OCI-LY7 (cell line): ENCODE measurements around the gene PDE4A. TPM values are rescaled to one million over a fixed set of nuclear protein-coding genes. Genes with fewer than 3 reads are reported as not detected.

Experiments
- BruUV-seq: library from RNA; stranded (reverse); fragments of 400-500 nt; replicated peaks from 2 replicates; lab custom pipeline; 2021; lab: Mats Ljungman, UMichigan
- CTCF ChIA-PET: fragments of 300-600 bp; sonication (Branson Sonifier 250); formaldehyde crosslinking; loops from one replicate; lab custom pipeline; 2022; ENCODE audit warnings: antibody characterized with exemption; ENCODE audit not compliant: unreplicated experiment; lab: Charles Lee
- POLR2A ChIA-PET: fragments of 300-600 bp; sonication (Branson Sonifier 250); formaldehyde crosslinking; loops from one replicate; lab custom pipeline; 2022; ENCODE audit warnings: antibody characterized with exemption; lab: Charles Lee
- DNase-seq: peaks from one replicate; pipeline ENCODE4 v3.0.0-alpha.2; 2015; ENCODE audit warnings: low spot score
- H2AFZ ChIP-seq: fragments of 200-600 bp; sonication (generic), shearing (Covaris generic); 2 replicates; pipeline ENCODE4 v1.6.1; 2014; ENCODE audit warnings: mild to moderate bottlenecking, antibody characterized with exemption, low read length, moderate library complexity
- H3K27ac ChIP-seq: fragments of 200-600 bp; sonication (generic); 2 replicates; pipeline ENCODE4 v1.5.1; 2014; ENCODE audit warnings: mixed run types, low read depth, mild to moderate bottlenecking, moderate library complexity, low read length, inconsistent platforms; ENCODE audit not compliant: poor library complexity, severe bottlenecking
- H3K36me3 ChIP-seq: fragments of 200-600 bp; sonication (generic); 2 replicates; pipeline ENCODE4 v1.6.1; 2014; ENCODE audit warnings: mild to moderate bottlenecking, antibody characterized with exemption, low read length, moderate library complexity, mixed read lengths; ENCODE audit not compliant: insufficient read depth
- H3K4me1 ChIP-seq: fragments of 200-600 bp; sonication (generic); 2 replicates; pipeline ENCODE4 v1.5.1; 2014; ENCODE audit warnings: mild to moderate bottlenecking, low read length; ENCODE audit not compliant: insufficient read depth, poor library complexity, severe bottlenecking
- H3K4me2 ChIP-seq: fragments of 200-600 bp; sonication (generic); 2 replicates; pipeline ENCODE4 v1.6.1; 2014; ENCODE audit warnings: mild to moderate bottlenecking, low read length
- H3K4me3 ChIP-seq: fragments of 200-600 bp; sonication (generic); 2 replicates; pipeline ENCODE4 v1.5.1; 2014; ENCODE audit warnings: mild to moderate bottlenecking, low read depth, low read length; ENCODE audit not compliant: poor library complexity, severe bottlenecking
- H3K79me2 ChIP-seq: fragments of 200-600 bp; sonication (generic); 2 replicates; pipeline ENCODE4 v1.6.1; 2016; ENCODE audit warnings: low read depth, mild to moderate bottlenecking, low read length, moderate library complexity, mixed read lengths; ENCODE audit not compliant: insufficient read depth
- H3K9me2 ChIP-seq: fragments of 200-600 bp; sonication (generic); 2 replicates; pipeline ENCODE4 v1.6.1; 2016; ENCODE audit warnings: mild to moderate bottlenecking, low read length, mixed read lengths; ENCODE audit not compliant: insufficient read depth
- H3K9me3 ChIP-seq: fragments of 200-600 bp; sonication (generic); 2 replicates; pipeline ENCODE4 v1.6.1; 2014; ENCODE audit warnings: mild to moderate bottlenecking, mixed run types, low read length, mixed read lengths
- H4K20me1 ChIP-seq: fragments of 200-600 bp; sonication (generic); 2 replicates; pipeline ENCODE4 v1.6.1; 2014; ENCODE audit warnings: mild to moderate bottlenecking, antibody characterized with exemption, low read length, moderate library complexity, mixed read lengths; ENCODE audit not compliant: insufficient read depth
- CTCF ChIP-seq: fragments of 200-600 bp; sonication (generic); conservative IDR thresholded peaks from 2 replicates; pipeline ENCODE4 v1.5.1; 2014; ENCODE audit warnings: mild to moderate bottlenecking, antibody characterized with exemption, low read length, moderate library complexity, mixed read lengths
- EZH2phosphoT487 ChIP-seq: fragments of 200-600 bp; sonication (generic); IDR thresholded peaks from 2 replicates; pipeline ENCODE4 v1.6.1; 2018; ENCODE audit warnings: low read depth, borderline replicate concordance, mild to moderate bottlenecking, mixed run types, antibody characterized with exemption, low read length, moderate library complexity, mixed read lengths
- intact Hi-C: fragments of 100-400 bp; cut with micrococcal nuclease; formaldehyde crosslinking; loops from one replicate; pipeline ENCODE4 v1.10.0; 2022; ENCODE audit not compliant: unreplicated experiment
- total RNA-seq, 2 experiments: library from RNA; depleted of rRNA in 1 of 2; stranded (reverse); fragments of >200 nt in 1 of 2; shearing (Covaris generic) in 1 of 2; gene quantifications; 2 replicates each; pipeline ENCODE4 v1.2.3, GENCODE V29; 2014 to 2022

Gene PDE4A
- total RNA-seq, 2 experiments from 2014 or later: 16.4 to 45.1 TPM

- no peaks in the 10 kb centered on the region for H4K20me1 ChIP-seq
- peak; percentile 88 for TF ChIP-seq CTCF
- no peak for TF ChIP-seq EZH2phosphoT487
- H3K4me1 ChIP-seq: peaks cover 20% of the 10 kb centered on the region
- H3K79me2 ChIP-seq: peaks cover 18% of the 10 kb centered on the region
- intact Hi-C loops: no loop called here
- peak; percentile 81 for DNase-seq
- H3K4me3 ChIP-seq: no peak overlapping the region
- peaks cover 5% of the 10 kb centered on the region; the same call in 1 of the 2 replicates for H3K36me3 ChIP-seq
- ChIA-PET CTCF (no interaction called here), POLR2A (interaction anchor here (0.7 to 1.0 kb wide), 3 partner anchors 20 to 61 kb away, joined by 3 to 5 read pairs (median 4); no protein-coding TSS in a partner anchor)
- H3K9me2 ChIP-seq: no peaks in the 10 kb centered on the region
- H2AFZ ChIP-seq: no peak overlapping the region
- no peak overlapping the region for H3K4me2 ChIP-seq
- no TSS peak for BruUV-seq
- H3K27ac ChIP-seq: no peak overlapping the region
- H3K9me3 ChIP-seq: no peaks in the 10 kb centered on the region
These were observed 85.4 kb downstream of the PDE4A start for GRCh38 chr19:10505583-10506229.

- intact Hi-C loops: no loop called here
- no peak overlapping the region for H3K4me3 ChIP-seq
- ChIA-PET POLR2A (no interaction called here), CTCF (no interaction called here)
- no peak overlapping the region for H2AFZ ChIP-seq
- H3K79me2 ChIP-seq: no peaks in the 10 kb centered on the region
- H4K20me1 ChIP-seq: no peaks in the 10 kb centered on the region
- H3K4me1 ChIP-seq: peaks cover 13% of the 10 kb centered on the region
- no peak for TF ChIP-seq EZH2phosphoT487
- no peak for TF ChIP-seq CTCF
- no peaks in the 10 kb centered on the region for H3K9me2 ChIP-seq
- BruUV-seq: no TSS peak
- H3K9me3 ChIP-seq: no peaks in the 10 kb centered on the region
- no peak for DNase-seq
- H3K36me3 ChIP-seq: no peaks in the 10 kb centered on the region
- no peak overlapping the region for H3K27ac ChIP-seq
- no peak overlapping the region for H3K4me2 ChIP-seq
These were observed 87.7 kb downstream of the PDE4A start for GRCh38 chr19:10508036-10508435.

- BruUV-seq: no TSS peak
- Histone ChIP-seq H3K4me2 (no peak overlapping the region), H3K4me3 (no peak overlapping the region), H3K79me2 (no peaks in the 10 kb centered on the region), H2AFZ (no peak overlapping the region), H3K4me1 (peaks cover 9% of the 10 kb centered on the region), H3K36me3 (no peaks in the 10 kb centered on the region), H3K9me3 (no peaks in the 10 kb centered on the region), H4K20me1 (no peaks in the 10 kb centered on the region), H3K9me2 (no peaks in the 10 kb centered on the region), H3K27ac (no peak overlapping the region)
- no peak for TF ChIP-seq CTCF
- TF ChIP-seq EZH2phosphoT487: no peak
- CTCF ChIA-PET: no interaction called here
- intact Hi-C loops: no loop called here
- no peak for DNase-seq
- POLR2A ChIA-PET: interaction anchor here (0.8 kb wide), 1 partner anchor 22 kb away, joined by 4 read pairs; no protein-coding TSS in a partner anchor
These were observed 88.4 kb downstream of the PDE4A start for GRCh38 chr19:10508707-10509106.
